ENCODE measurements around the gene TBCD.

Gene TBCD

GRCh38 chr17:82932518-82933310 lies 180.8 kb downstream of the TBCD start:
- no peak overlapping the region for H3K4me3 ChIP-seq (ENCODE audit: low read depth, low read length)
- H3K9me3 ChIP-seq (ENCODE audit: control insufficient read depth, insufficient read depth, low read length) = no peaks in the 10 kb centered on the region
- H3K36me3 ChIP-seq (ENCODE audit: control insufficient read depth, insufficient read depth, low read length) = peaks cover 84% of the 10 kb centered on the region
- no peaks in the 10 kb centered on the region for H3K27me3 ChIP-seq (ENCODE audit: control insufficient read depth, insufficient read depth, low read length)
- no peaks in the 10 kb centered on the region for H3K4me1 ChIP-seq (ENCODE audit: control insufficient read depth, insufficient read depth, low read length)
- no peak overlapping the region for H3K27ac ChIP-seq (ENCODE audit: low read depth, low read length)
- no peak overlapping the region for H3K9ac ChIP-seq (ENCODE audit: low read depth, low read length)

- Histone ChIP-seq H3K27ac (ENCODE audit: low read depth, low read length) (no peak overlapping the region), H3K9ac (ENCODE audit: low read depth, low read length) (no peak overlapping the region), H3K36me3 (ENCODE audit: control insufficient read depth, insufficient read depth, low read length) (peaks cover 85% of the 10 kb centered on the region)
Measured at GRCh38 chr17:82933911-82934310, 182.0 kb downstream of the TBCD start.

GRCh38 chr17:82935966-82936767 lies 184.3 kb downstream of the TBCD start:
- Histone ChIP-seq H3K4me1 (ENCODE audit: control insufficient read depth, insufficient read depth, low read length) (no peaks in the 10 kb centered on the region), H3K9ac (ENCODE audit: low read depth, low read length) (no peak overlapping the region), H3K27ac (ENCODE audit: low read depth, low read length) (no peak overlapping the region), H3K4me3 (ENCODE audit: low read depth, low read length) (no peak overlapping the region), H3K9me3 (ENCODE audit: control insufficient read depth, insufficient read depth, low read length) (no peaks in the 10 kb centered on the region), H3K27me3 (ENCODE audit: control insufficient read depth, insufficient read depth, low read length) (no peaks in the 10 kb centered on the region), H3K36me3 (ENCODE audit: control insufficient read depth, insufficient read depth, low read length) (peaks cover 83% of the 10 kb centered on the region)

More at GRCh38 chr17:82933911-82934310, 182.0 kb downstream of the TBCD start:
- Histone ChIP-seq H3K4me3 (ENCODE audit: low read depth, low read length) (no peak overlapping the region), H3K27me3 (ENCODE audit: control insufficient read depth, insufficient read depth, low read length) (no peaks in the 10 kb centered on the region), H3K9me3 (ENCODE audit: control insufficient read depth, insufficient read depth, low read length) (no peaks in the 10 kb centered on the region), H3K4me1 (ENCODE audit: control insufficient read depth, insufficient read depth, low read length) (no peaks in the 10 kb centered on the region)

GRCh38 chr17:82936768-82937171 lies 184.9 kb downstream of the TBCD start:
- Histone ChIP-seq H3K27me3 (ENCODE audit: control insufficient read depth, insufficient read depth, low read length) (no peaks in the 10 kb centered on the region), H3K36me3 (ENCODE audit: control insufficient read depth, insufficient read depth, low read length) (peaks cover 82% of the 10 kb centered on the region), H3K9me3 (ENCODE audit: control insufficient read depth, insufficient read depth, low read length) (no peaks in the 10 kb centered on the region), H3K4me3 (ENCODE audit: low read depth, low read length) (no peak overlapping the region), H3K9ac (ENCODE audit: low read depth, low read length) (no peak overlapping the region), H3K4me1 (ENCODE audit: control insufficient read depth, insufficient read depth, low read length) (no peaks in the 10 kb centered on the region), H3K27ac (ENCODE audit: low read depth, low read length) (no peak overlapping the region)

GRCh38 chr17:82937411-82938371 lies 185.8 kb downstream of the TBCD start:
- H3K27me3 ChIP-seq (ENCODE audit: control insufficient read depth, insufficient read depth, low read length) = no peaks in the 10 kb centered on the region
- no peak overlapping the region for H3K4me3 ChIP-seq (ENCODE audit: low read depth, low read length)
- H3K9ac ChIP-seq (ENCODE audit: low read depth, low read length) = no peak overlapping the region
- no peak overlapping the region for H3K27ac ChIP-seq (ENCODE audit: low read depth, low read length)
- H3K9me3 ChIP-seq (ENCODE audit: control insufficient read depth, insufficient read depth, low read length) = peaks cover 4% of the 10 kb centered on the region
- H3K36me3 ChIP-seq (ENCODE audit: control insufficient read depth, insufficient read depth, low read length) = peaks cover 83% of the 10 kb centered on the region
- H3K4me1 ChIP-seq (ENCODE audit: control insufficient read depth, insufficient read depth, low read length) = no peaks in the 10 kb centered on the region

- Histone ChIP-seq H3K36me3 (ENCODE audit: control insufficient read depth, insufficient read depth, low read length) (peaks cover 83% of the 10 kb centered on the region), H3K27ac (ENCODE audit: low read depth, low read length) (no peak overlapping the region), H3K9me3 (ENCODE audit: control insufficient read depth, insufficient read depth, low read length) (peaks cover 12% of the 10 kb centered on the region), H3K4me3 (ENCODE audit: low read depth, low read length) (no peak overlapping the region), H3K4me1 (ENCODE audit: control insufficient read depth, insufficient read depth, low read length) (no peaks in the 10 kb centered on the region), H3K9ac (ENCODE audit: low read depth, low read length) (no peak overlapping the region), H3K27me3 (ENCODE audit: control insufficient read depth, insufficient read depth, low read length) (no peaks in the 10 kb centered on the region)
Measured at GRCh38 chr17:82938486-82938872, 186.6 kb downstream of the TBCD start.

GRCh38 chr17:82938873-82939620 lies 187.2 kb downstream of the TBCD start:
- Histone ChIP-seq H3K27me3 (ENCODE audit: control insufficient read depth, insufficient read depth, low read length) (no peaks in the 10 kb centered on the region), H3K9me3 (ENCODE audit: control insufficient read depth, insufficient read depth, low read length) (peaks cover 17% of the 10 kb centered on the region), H3K4me1 (ENCODE audit: control insufficient read depth, insufficient read depth, low read length) (no peaks in the 10 kb centered on the region), H3K9ac (ENCODE audit: low read depth, low read length) (no peak overlapping the region), H3K4me3 (ENCODE audit: low read depth, low read length) (no peak overlapping the region), H3K27ac (ENCODE audit: low read depth, low read length) (no peak overlapping the region), H3K36me3 (ENCODE audit: control insufficient read depth, insufficient read depth, low read length) (peaks cover 83% of the 10 kb centered on the region)

- no peak overlapping the region for H3K27ac ChIP-seq (ENCODE audit: low read depth, low read length)
- peaks cover 87% of the 10 kb centered on the region for H3K36me3 ChIP-seq (ENCODE audit: control insufficient read depth, insufficient read depth, low read length)
- H3K27me3 ChIP-seq (ENCODE audit: control insufficient read depth, insufficient read depth, low read length) = no peaks in the 10 kb centered on the region
- no peak overlapping the region for H3K9ac ChIP-seq (ENCODE audit: low read depth, low read length)
- H3K9me3 ChIP-seq (ENCODE audit: control insufficient read depth, insufficient read depth, low read length) = peaks cover 24% of the 10 kb centered on the region
- H3K4me1 ChIP-seq (ENCODE audit: control insufficient read depth, insufficient read depth, low read length) = no peaks in the 10 kb centered on the region
- no peak overlapping the region for H3K4me3 ChIP-seq (ENCODE audit: low read depth, low read length)
Measured at GRCh38 chr17:82939621-82940135, 187.8 kb downstream of the TBCD start.

GRCh38 chr17:82940226-82941020 lies 188.6 kb downstream of the TBCD start:
- no peak overlapping the region for H3K9ac ChIP-seq (ENCODE audit: low read depth, low read length)
- H3K4me1 ChIP-seq (ENCODE audit: control insufficient read depth, insufficient read depth, low read length) = no peaks in the 10 kb centered on the region
- no peak overlapping the region for H3K27ac ChIP-seq (ENCODE audit: low read depth, low read length)
- H3K36me3 ChIP-seq (ENCODE audit: control insufficient read depth, insufficient read depth, low read length) = peaks cover 84% of the 10 kb centered on the region
- no peaks in the 10 kb centered on the region for H3K27me3 ChIP-seq (ENCODE audit: control insufficient read depth, insufficient read depth, low read length)
- peaks cover 31% of the 10 kb centered on the region for H3K9me3 ChIP-seq (ENCODE audit: control insufficient read depth, insufficient read depth, low read length)
- no peak overlapping the region for H3K4me3 ChIP-seq (ENCODE audit: low read depth, low read length)
